GM12878 (cell line): ENCODE data around the gene ADCY1. TPM values are rescaled to one million over a fixed set of nuclear protein-coding genes. Genes with fewer than 3 reads are reported as not detected.

Experiments
- ATAC-seq: fragments of 200-7000 bp; cut with Tn5 transposase; 3 replicates; pipeline ENCODE4 v1.9.1; 2020; ENCODE audit warnings: mild to moderate bottlenecking, moderate library complexity
- BruUV-seq: library from RNA; stranded (reverse); fragments of 400-500 nt; replicated peaks from 2 replicates; lab custom pipeline; 2021; lab: Mats Ljungman, UMichigan
- CTCF ChIA-PET: fragments of 300-600 bp; sonication (Branson Sonifier 250); formaldehyde crosslinking; extraction: SDS; loops from one replicate; lab custom pipeline; 2021; ENCODE audit warnings: inconsistent platforms; lab: Yijun Ruan, JAX
- POLR2A ChIA-PET: fragments of 350-600 bp; formaldehyde crosslinking; extraction: SDS; loops from one replicate; lab custom pipeline; 2021; ENCODE audit warnings: inconsistent platforms; lab: Charles Lee
- RAD21 ChIA-PET: fragments of 300-600 bp; sonication (Branson Sonifier 250); formaldehyde crosslinking; loops from one replicate; lab custom pipeline; 2023; ENCODE audit warnings: antibody characterized with exemption; ENCODE audit not compliant: unreplicated experiment; lab: Charles Lee
- SMC1A ChIA-PET: fragments of 300-600 bp; sonication (Branson Sonifier 250); formaldehyde crosslinking; loops from one replicate; lab custom pipeline; 2023; ENCODE audit not compliant: unreplicated experiment, uncharacterized antibody; lab: Charles Lee
- DNase-seq: peaks from one replicate; pipeline ENCODE4 v3.0.0-alpha.2; 2011; ENCODE audit warnings: low read depth, low spot score
- FAIRE-seq: peaks from 3 replicates; lab custom pipeline; 2011; peaks lifted over from hg19 to GRCh38; lab: Jason Lieb, UNC
- H2AFZ ChIP-seq: 2 replicates; pipeline ENCODE4 v1.6.0; 2011; ENCODE audit warnings: low read depth, low read length, control low read depth; ENCODE audit not compliant: control insufficient read depth
- H3K27ac ChIP-seq: 2 replicates; pipeline ENCODE4 v1.5.1; 2011; ENCODE audit warnings: control low read depth; ENCODE audit not compliant: control insufficient read depth, insufficient read depth
- H3K27me3 ChIP-seq, 2 experiments: replicated peaks in 1 of 2; 2 replicates each; pipeline versions ENCODE4 v1.6.0 to v1.6.1; 2011; ENCODE audit warnings: low read length in 1 of 2; ENCODE audit not compliant: control insufficient read depth in 2 of 2, insufficient read depth in 2 of 2
- H3K36me3 ChIP-seq, 2 experiments: 2 replicates each; pipeline ENCODE4 v1.5.1; 2011; ENCODE audit warnings: low read length in 1 of 2; ENCODE audit not compliant: control insufficient read depth in 2 of 2, insufficient read depth in 2 of 2
- H3K4me1 ChIP-seq: 2 replicates; pipeline ENCODE4 v1.6.1; 2011; ENCODE audit warnings: mild to moderate bottlenecking, low read length, moderate library complexity, mixed read lengths; ENCODE audit not compliant: control insufficient read depth, insufficient read depth
- H3K4me2 ChIP-seq: 2 replicates; pipeline ENCODE4 v1.6.0; 2011; ENCODE audit warnings: control low read depth; ENCODE audit not compliant: control insufficient read depth, insufficient read depth
- H3K4me3 ChIP-seq: fragments of 200-600 bp; sonication (generic); 2 replicates; pipeline ENCODE4 v1.5.1; 2016
- H3K79me2 ChIP-seq: 2 replicates; pipeline ENCODE4 v1.6.0; 2011; ENCODE audit warnings: low read length; ENCODE audit not compliant: control insufficient read depth, insufficient read depth
- H3K9ac ChIP-seq: 2 replicates; pipeline ENCODE4 v1.8.0; 2011; ENCODE audit warnings: low read length, control low read depth, mixed read lengths; ENCODE audit not compliant: control insufficient read depth, insufficient read depth
- H3K9me3 ChIP-seq: replicated peaks from 3 replicates; pipeline ENCODE4 v1.5.1; 2011; ENCODE audit warnings: mild to moderate bottlenecking, low read length; ENCODE audit not compliant: control insufficient read depth, insufficient read depth
- H4K20me1 ChIP-seq: 2 replicates; pipeline ENCODE4 v1.6.0; 2011; ENCODE audit not compliant: control insufficient read depth, insufficient read depth
- CHD1 ChIP-seq: IDR thresholded peaks from 2 replicates; pipeline ENCODE4 v1.6.1; 2012; ENCODE audit warnings: low read depth, low read length, improper control_type of control experiment
- EED ChIP-seq: sonication (generic); IDR thresholded peaks from 2 replicates; pipeline ENCODE4 v1.6.1; 2016; ENCODE audit warnings: antibody characterized with exemption, low read depth
- EZH2 ChIP-seq: IDR thresholded peaks from 2 replicates; pipeline ENCODE4 v1.6.1; 2012; ENCODE audit warnings: low read depth, mild to moderate bottlenecking, control low read depth, inconsistent platforms, low read length, borderline replicate concordance; ENCODE audit not compliant: control insufficient read depth
- PAX5 ChIP-seq: IDR thresholded peaks from 2 replicates; pipeline ENCODE4 v1.6.1; 2011; ENCODE audit warnings: low read depth, low read length, borderline replicate concordance
- PML ChIP-seq: IDR thresholded peaks from 2 replicates; pipeline ENCODE4 v1.6.1; 2012; ENCODE audit warnings: low read length, inconsistent platforms
- RAD51 ChIP-seq: fragments of 450-650 bp; IDR thresholded peaks from 2 replicates; pipeline ENCODE4 v1.6.1; 2016; ENCODE audit warnings: moderate library complexity, mild to moderate bottlenecking, inconsistent platforms
- RELA ChIP-seq: fragments of 450-650 bp; IDR thresholded peaks from 2 replicates; pipeline ENCODE4 v1.8.0; 2014; ENCODE audit warnings: borderline replicate concordance; ENCODE audit not compliant: partially characterized antibody
- WGBS: methylation state at CpG from one replicate; pipeline ENCODE4 v1.1.6; 2016; ENCODE audit warnings: low lambda C conversion rate; ENCODE audit not compliant: insufficient replicate concordance, insufficient coverage; ENCODE audit errors: missing lambda C conversion rate; 5-methylcytosine and 5-hydroxymethylcytosine counted together
- in situ Hi-C: fragments of 300-500 bp; cut with MboI; formaldehyde crosslinking; loops from 9 replicates; pipeline ENCODE4 v1.14.3; 2018; ENCODE audit warnings: mixed read lengths
- intact Hi-C: fragments of 100-400 bp; cut with micrococcal nuclease; formaldehyde crosslinking; loops from one replicate; pipeline ENCODE4 v1.14.2; 2022; ENCODE audit not compliant: unreplicated experiment
- polyA plus RNA-seq, 11 experiments: library from polyadenylated mRNA; depleted of rRNA in 4 of 11; unstranded in 6 of 11; stranded (reverse) in 5 of 11; fragments of >200 nt; fragmentation: Nextera tagmentation in 4 of 11; fragmentation: Illumina TruSeq in 1 of 11; extraction: Ambion mirVana in 4 of 11; extraction: Trizol in 1 of 11; gene quantifications; 1 replicate in 1 of 11; 2 replicates in 10 of 11; pipeline versions ENCODE4 v1.2.1 to v1.2.3, GENCODE V29; 2011 to 2016; ENCODE audit warnings: inconsistent platforms in 2 of 11, missing spikeins in 2 of 11, low read depth in 1 of 11
- total RNA-seq, 4 experiments: library from RNA; depleted of rRNA in 3 of 4; stranded (reverse); fragments of >200 nt in 3 of 4; fragmentation: Illumina TruSeq in 1 of 4; extraction: Trizol in 1 of 4; gene quantifications; 2 replicates each; pipeline versions ENCODE4 v1.2.1 to v1.2.3, GENCODE V29; 2013 to 2021

ADCY1 gene
- total and polyA plus RNA-seq, 10 of the 15 experiments (the other 5 are each of a cell fraction or from before 2014, with no cell fraction given) = 0.13 to 1.4 (median 0.45) TPM; not detected in 1

DNA sequence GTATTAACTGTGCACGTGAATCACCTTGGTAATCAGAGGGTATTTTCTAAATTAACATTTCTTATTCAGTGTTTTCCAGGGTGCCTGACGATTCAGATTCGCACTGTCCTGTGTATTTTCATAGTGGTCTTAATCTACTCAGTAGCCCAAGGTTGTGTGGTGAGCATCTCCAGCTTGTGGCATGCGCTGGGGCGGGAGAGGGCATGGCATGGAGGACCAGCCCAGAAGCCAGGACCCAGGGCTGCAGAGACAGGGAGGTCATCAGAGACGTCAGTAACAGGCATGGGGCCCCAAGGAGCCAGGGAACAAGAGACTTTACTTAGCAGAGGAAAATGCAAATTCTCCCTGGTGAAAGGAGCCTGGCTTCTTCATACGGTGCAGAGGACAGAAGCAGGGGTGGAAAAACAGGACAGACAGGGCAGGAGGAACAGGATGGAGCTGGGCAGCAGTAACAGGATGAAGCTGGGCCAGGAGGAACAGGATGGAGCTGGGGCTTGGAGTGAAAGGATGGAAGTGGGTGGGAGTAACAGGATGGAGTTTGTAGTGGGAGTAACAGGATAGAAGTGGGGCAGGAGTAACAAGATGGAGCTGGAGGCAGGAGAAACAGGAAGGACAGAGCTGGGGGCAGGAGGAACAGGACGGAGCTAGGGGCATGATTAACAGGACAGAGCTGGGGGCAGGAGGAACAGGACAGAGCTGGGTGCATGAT, 110.9 kb downstream of the ADCY1 start (continued):
- TF ChIP-seq EZH2 (no peak), CHD1 (no peak), PAX5 (no peak)

DNA sequence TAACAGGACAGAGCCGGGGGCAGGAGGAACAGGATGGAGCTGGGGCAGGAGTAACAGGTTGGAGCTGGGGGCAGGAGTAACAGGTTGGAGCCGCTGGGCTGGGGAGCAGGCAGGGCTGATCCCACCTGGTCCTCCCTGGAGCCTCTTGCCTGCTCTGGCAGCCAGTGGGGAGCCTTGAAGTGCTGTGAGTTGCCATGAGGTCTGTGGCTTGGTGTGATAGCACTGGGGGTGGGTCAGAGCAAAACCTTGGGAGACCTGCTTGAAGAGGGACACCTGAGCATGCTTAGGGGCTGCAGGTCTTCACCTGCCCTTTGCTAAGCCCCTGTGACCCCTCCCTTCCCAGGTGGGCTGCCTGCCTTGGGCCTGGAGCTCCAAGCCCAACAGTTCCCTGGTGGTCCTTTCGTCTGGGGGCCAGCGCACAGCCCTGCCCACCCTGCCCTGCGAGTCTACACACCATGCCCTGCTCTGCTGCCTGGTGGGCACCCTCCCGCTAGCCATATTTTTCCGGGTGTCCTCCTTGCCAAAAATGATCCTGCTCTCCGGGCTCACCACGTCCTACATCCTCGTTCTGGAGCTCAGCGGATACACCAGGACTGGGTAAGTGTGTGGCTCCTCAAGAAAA, 111.6 kb downstream of the ADCY1 start:
- intact Hi-C loops = no loop called here
- DNase-seq (no peak), FAIRE-seq (no peak), ATAC-seq (no peak)
- SMC1A ChIA-PET = no interaction called here
- H3K27me3 ChIP-seq = peaks cover 0 to 4% of the 10 kb centered on the region in 2 experiments; a peak in 2 of 4 replicates
- H3K4me1 ChIP-seq = no peaks in the 10 kb centered on the region
- POLR2A ChIA-PET = no interaction called here
- H3K4me2 ChIP-seq = no peak overlapping the region
- no peak overlapping the region for H3K27ac ChIP-seq
- no peaks in the 10 kb centered on the region for H3K79me2 ChIP-seq
- CTCF ChIA-PET = no interaction called here
- H4K20me1 ChIP-seq = no peaks in the 10 kb centered on the region
- H3K9me3 ChIP-seq = no peaks in the 10 kb centered on the region
- no peak overlapping the region for H3K4me3 ChIP-seq
- RAD21 ChIA-PET = no interaction called here
- in situ Hi-C loops = no loop called here
- no peaks in the 10 kb centered on the region for H3K36me3 ChIP-seq
- TF ChIP-seq EED = no peak
- no peak for TF ChIP-seq RELA
- TF ChIP-seq PML = no peak
- TF ChIP-seq RAD51 = no peak
- BruUV-seq = no TSS peak
- no peak overlapping the region for H2AFZ ChIP-seq
- WGBS = 28% methylated on average over 11 of the region's 11 CpGs
- no peak overlapping the region for H3K9ac ChIP-seq
